Right lobe of liver (tissue), 6 donors: ENCODE measurements around the gene NDUFS3. TPM values are rescaled to one million over a fixed set of nuclear protein-coding genes. Genes with fewer than 3 reads are reported as not detected.
"Not testable (repeated sequence)": the region's sequence is repeated elsewhere in the genome, so short reads cannot be mapped to it uniquely, and the experiment has no call there.

ENCODE experiments used
- ATAC-seq, 4 donors: fragments of 200-7000 bp; cut with Tn5 transposase; one replicate each; pipeline ENCODE4 v1.9.1; 2020; ENCODE audit warnings: mild to moderate bottlenecking in 4 of 4, moderate library complexity in 4 of 4
- DNase-seq, 3 donors: peaks; one replicate each; pipeline ENCODE4 v3.0.0-alpha.2; 2020
- H3K27ac ChIP-seq, 3 donors: fragments of 200-600 bp; one replicate each; pipeline ENCODE4 v1.8.0; 2022
- H3K27me3 ChIP-seq, 2 donors: fragments of 200-600 bp; one replicate each; pipeline ENCODE4 v1.8.0; 2022
- H3K36me3 ChIP-seq, 4 donors: fragments of 200-600 bp; sonication (generic) in 1 of 4; one replicate each; pipeline versions ENCODE4 v1.5.1 to v1.8.0; 2017 to 2022; ENCODE audit warnings: control low read depth in 1 of 4
- H3K4me1 ChIP-seq, 4 donors: fragments of 200-600 bp; sonication (generic) in 1 of 4; one replicate each; pipeline versions ENCODE4 v1.5.1 to v1.8.0; 2017 to 2022; ENCODE audit warnings: control low read depth in 1 of 4
- H3K4me3 ChIP-seq, 3 donors: fragments of 200-600 bp; one replicate each; pipeline ENCODE4 v1.8.0; 2022
- H3K9me3 ChIP-seq, 4 donors: fragments of 200-600 bp; sonication (generic) in 1 of 4; one replicate each; pipeline versions ENCODE4 v1.5.1 to v1.8.0; 2017 to 2022; ENCODE audit warnings: control low read depth in 1 of 4
- POLR2A ChIP-seq: fragments of 450-650 bp; IDR thresholded peaks from one replicate; pipeline ENCODE4 v1.6.1; 2017; ENCODE audit warnings: antibody characterized with exemption, mild to moderate bottlenecking
- WGBS: methylation state at CpG from one replicate; pipeline ENCODE4 v1.1.6; 2018; ENCODE audit warnings: low coverage, low lambda C conversion rate; ENCODE audit not compliant: insufficient coverage; ENCODE audit errors: missing lambda C conversion rate; 5-methylcytosine and 5-hydroxymethylcytosine counted together
- intact Hi-C, 2 donors: fragments of 100-400 bp; cut with DNase I; formaldehyde crosslinking; loops; one replicate each; pipeline versions ENCODE4 v1.11.2 to v1.14.1; 2022
- total RNA-seq, 6 experiments: library from RNA; depleted of rRNA in 2 of 6; stranded (reverse); fragments of >200 nt in 2 of 6; fragmentation: NEBNext Ultra II Directional in 3 of 6; extraction: Animal tissue kit (Norgen Biotek cat#: 25700) in 3 of 6; gene quantifications; one replicate each; pipeline versions ENCODE4 v1.1.0 to v1.2.4, GENCODE V29; 2016 to 2023
- TF ChIP-seq, protein P1 (sequence below), 4 donors: fragments of 200-600 bp in 3 of 4; fragments of 450-650 bp in 1 of 4; IDR thresholded peaks; one replicate each; pipeline versions ENCODE4 v1.5.1 to v1.8.0; 2016 to 2022; ENCODE audit warnings: antibody characterized with exemption in 4 of 4, mild to moderate bottlenecking in 2 of 4
- donor health status: DM: no; HTN: yes; CAD: no.
- donor health status: DM: no; HTN: no; CAD: no.
- donor health status: DM: no; HTN: no; CAD: no.
- donor health status: DM: no; HTN: yes; CAD: no.
- donor health status: DM: no; HTN: yes; CAD: no.

Gene NDUFS3
- total RNA-seq, 6 experiments from 2014 or later = 53.3 to 64.1 (median 58.2) TPM

DNA sequence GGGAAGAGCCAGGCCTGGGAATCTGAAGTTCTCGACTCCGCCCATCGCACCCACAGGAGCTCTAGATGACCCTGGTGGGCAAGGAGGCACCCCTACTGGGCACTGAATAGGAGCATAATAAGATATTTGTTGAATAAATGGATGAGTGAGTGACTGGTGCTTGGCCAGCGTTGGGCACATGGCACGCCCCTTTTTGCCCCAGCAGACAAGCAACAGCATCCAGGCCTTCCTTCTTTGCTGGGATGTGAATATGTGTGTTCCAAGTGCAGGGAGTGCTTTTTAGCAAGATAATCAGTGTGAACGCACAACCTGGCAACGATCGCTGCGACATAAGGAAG is 25.5 kb upstream of the NDUFS3 start:
- DNase-seq (no peak), ATAC-seq (peak in 2 of 4 donors; percentile 5 to 9)
- Histone ChIP-seq H3K4me3 (peak overlapping the region; percentile 71 to 93 (median 92)), H3K27ac (peak overlapping the region; percentile 93 to 95 (median 93)), H3K36me3 (no peaks in the 10 kb centered on the region), H3K27me3 (no peaks in the 10 kb centered on the region), H3K9me3 (no peaks in the 10 kb centered on the region), H3K4me1 (peaks cover 0 to 25% (median 11%) of the 10 kb centered on the region in 4 donors)
- TF ChIP-seq, protein P1, sequence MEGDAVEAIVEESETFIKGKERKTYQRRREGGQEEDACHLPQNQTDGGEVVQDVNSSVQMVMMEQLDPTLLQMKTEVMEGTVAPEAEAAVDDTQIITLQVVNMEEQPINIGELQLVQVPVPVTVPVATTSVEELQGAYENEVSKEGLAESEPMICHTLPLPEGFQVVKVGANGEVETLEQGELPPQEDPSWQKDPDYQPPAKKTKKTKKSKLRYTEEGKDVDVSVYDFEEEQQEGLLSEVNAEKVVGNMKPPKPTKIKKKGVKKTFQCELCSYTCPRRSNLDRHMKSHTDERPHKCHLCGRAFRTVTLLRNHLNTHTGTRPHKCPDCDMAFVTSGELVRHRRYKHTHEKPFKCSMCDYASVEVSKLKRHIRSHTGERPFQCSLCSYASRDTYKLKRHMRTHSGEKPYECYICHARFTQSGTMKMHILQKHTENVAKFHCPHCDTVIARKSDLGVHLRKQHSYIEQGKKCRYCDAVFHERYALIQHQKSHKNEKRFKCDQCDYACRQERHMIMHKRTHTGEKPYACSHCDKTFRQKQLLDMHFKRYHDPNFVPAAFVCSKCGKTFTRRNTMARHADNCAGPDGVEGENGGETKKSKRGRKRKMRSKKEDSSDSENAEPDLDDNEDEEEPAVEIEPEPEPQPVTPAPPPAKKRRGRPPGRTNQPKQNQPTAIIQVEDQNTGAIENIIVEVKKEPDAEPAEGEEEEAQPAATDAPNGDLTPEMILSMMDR (IDR thresholded peaks at IDR 0.05) = no peak
- no peak for TF ChIP-seq POLR2A
- WGBS = 34% methylated on average over 7 of the region's 9 CpGs
- intact Hi-C loops = no loop called here

- DNase-seq, intact Hi-C loops, H3K27me3 ChIP-seq, H3K36me3 ChIP-seq, H3K27ac ChIP-seq, H3K4me3 ChIP-seq, ATAC-seq, H3K4me1 ChIP-seq, H3K9me3 ChIP-seq: not testable (repeated sequence)
- 57% methylated on average over 12 of the region's 12 CpGs for WGBS
Observed at GRCh38 chr11:47557004-47557403, 21.9 kb upstream of the NDUFS3 start.

GRCh38 chr11:47558695-47559094 is 20.2 kb upstream of the NDUFS3 start:
- WGBS = 100% methylated on average over 1 of the region's 1 CpG
- no peak overlapping the region for H3K4me3 ChIP-seq
- ATAC-seq (no peak), DNase-seq (no peak)
- H3K4me1 ChIP-seq = no peaks in the 10 kb centered on the region
- H3K27ac ChIP-seq = no peak overlapping the region
- no peaks in the 10 kb centered on the region for H3K27me3 ChIP-seq
- intact Hi-C loops = no loop called here
- H3K9me3 ChIP-seq = no peaks in the 10 kb centered on the region
- TF ChIP-seq, protein P1 (IDR thresholded peaks at IDR 0.05) = no peak
- H3K36me3 ChIP-seq = no peaks in the 10 kb centered on the region

GRCh38 chr11:47560426-47560825 is 18.4 kb upstream of the NDUFS3 start:
- DNase-seq (no peak), ATAC-seq (no peak)
- H3K4me3 ChIP-seq = no peak overlapping the region
- H3K27me3 ChIP-seq = no peaks in the 10 kb centered on the region
- 65% methylated on average over 2 of the region's 2 CpGs for WGBS
- H3K27ac ChIP-seq = no peak overlapping the region
- TF ChIP-seq POLR2A = no peak
- TF ChIP-seq, protein P1 (IDR thresholded peaks at IDR 0.05) = no peak
- no peaks in the 10 kb centered on the region for H3K36me3 ChIP-seq
- intact Hi-C loops = no loop called here
- H3K9me3 ChIP-seq = no peaks in the 10 kb centered on the region
- peaks cover 0 to 6% (median 0%) of the 10 kb centered on the region in 4 donors for H3K4me1 ChIP-seq

GRCh38 chr11:47562393-47562792 is 16.5 kb upstream of the NDUFS3 start:
- H3K27ac ChIP-seq, H3K9me3 ChIP-seq, intact Hi-C loops, H3K27me3 ChIP-seq, ATAC-seq, DNase-seq, H3K4me3 ChIP-seq, H3K4me1 ChIP-seq, H3K36me3 ChIP-seq: not testable (repeated sequence)
- WGBS = 95% methylated on average over 3 of the region's 4 CpGs

- ATAC-seq, DNase-seq, H3K36me3 ChIP-seq, H3K27me3 ChIP-seq, intact Hi-C loops, H3K4me1 ChIP-seq, H3K9me3 ChIP-seq, H3K27ac ChIP-seq: not testable (repeated sequence)
- WGBS = 69% methylated on average over 6 of the region's 10 CpGs
- H3K4me3 ChIP-seq = peak overlapping the region in 1 of 3 donors; percentile 91
Observed at GRCh38 chr11:47564366-47564765, 14.5 kb upstream of the NDUFS3 start.
